GM15510 (cell line): ENCODE measurements around the gene KNSTRN.

Source experiments
- POLR2A ChIP-seq: IDR thresholded peaks from 3 replicates; pipeline ENCODE4 v1.6.1; 2011; ENCODE audit warnings: borderline replicate concordance; ENCODE audit not compliant: insufficient read length; ENCODE audit errors: extremely low read depth

Gene KNSTRN, protein sequence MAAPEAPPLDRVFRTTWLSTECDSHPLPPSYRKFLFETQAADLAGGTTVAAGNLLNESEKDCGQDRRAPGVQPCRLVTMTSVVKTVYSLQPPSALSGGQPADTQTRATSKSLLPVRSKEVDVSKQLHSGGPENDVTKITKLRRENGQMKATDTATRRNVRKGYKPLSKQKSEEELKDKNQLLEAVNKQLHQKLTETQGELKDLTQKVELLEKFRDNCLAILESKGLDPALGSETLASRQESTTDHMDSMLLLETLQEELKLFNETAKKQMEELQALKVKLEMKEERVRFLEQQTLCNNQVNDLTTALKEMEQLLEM

DNA sequence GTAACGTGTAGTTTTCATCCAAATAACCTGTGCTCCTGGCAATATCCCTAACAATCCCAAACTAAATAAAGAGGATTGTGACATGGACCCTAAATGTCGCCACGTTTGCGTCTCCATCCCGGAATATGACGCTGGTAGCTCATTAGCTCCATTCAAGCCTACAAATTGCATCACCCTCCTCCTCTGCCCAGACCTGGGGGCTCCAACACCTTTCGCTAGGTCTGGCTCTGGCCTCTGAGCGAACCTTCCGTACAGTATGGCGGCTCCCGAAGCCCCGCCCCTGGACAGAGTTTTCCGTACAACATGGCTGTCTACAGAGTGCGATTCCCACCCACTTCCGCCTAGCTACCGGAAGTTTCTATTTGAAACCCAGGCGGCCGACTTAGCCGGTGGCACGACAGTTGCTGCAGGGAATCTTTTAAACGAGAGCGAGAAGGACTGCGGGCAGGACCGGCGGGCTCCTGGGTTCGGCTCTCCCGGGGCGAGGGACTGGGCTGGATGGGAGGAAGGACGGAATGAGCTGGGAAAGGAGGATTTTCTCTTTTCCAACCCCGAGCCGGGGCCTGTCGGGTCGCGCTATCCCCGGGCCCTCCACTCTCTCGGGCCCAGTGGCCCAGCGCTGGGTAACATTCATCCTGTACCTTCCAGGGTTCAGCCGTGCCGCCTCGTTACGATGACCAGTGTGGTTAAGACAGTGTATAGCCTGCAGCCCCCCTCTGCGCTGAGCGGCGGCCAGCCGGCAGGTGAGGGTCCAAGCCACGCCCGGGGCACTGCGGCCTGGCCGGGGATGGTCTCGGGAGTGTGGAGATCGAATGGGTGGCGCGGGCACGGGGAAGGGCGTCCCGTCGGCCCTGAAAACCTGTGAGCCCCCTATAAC lies at the start of gene KNSTRN:
Gene KNSTRN (plus strand): TSS at position 142 of the 877 bp plus-strand sequence. CDS start 115 bp downstream, at position 257.
- TF ChIP-seq POLR2A, result peak; percentile 58

DNA sequence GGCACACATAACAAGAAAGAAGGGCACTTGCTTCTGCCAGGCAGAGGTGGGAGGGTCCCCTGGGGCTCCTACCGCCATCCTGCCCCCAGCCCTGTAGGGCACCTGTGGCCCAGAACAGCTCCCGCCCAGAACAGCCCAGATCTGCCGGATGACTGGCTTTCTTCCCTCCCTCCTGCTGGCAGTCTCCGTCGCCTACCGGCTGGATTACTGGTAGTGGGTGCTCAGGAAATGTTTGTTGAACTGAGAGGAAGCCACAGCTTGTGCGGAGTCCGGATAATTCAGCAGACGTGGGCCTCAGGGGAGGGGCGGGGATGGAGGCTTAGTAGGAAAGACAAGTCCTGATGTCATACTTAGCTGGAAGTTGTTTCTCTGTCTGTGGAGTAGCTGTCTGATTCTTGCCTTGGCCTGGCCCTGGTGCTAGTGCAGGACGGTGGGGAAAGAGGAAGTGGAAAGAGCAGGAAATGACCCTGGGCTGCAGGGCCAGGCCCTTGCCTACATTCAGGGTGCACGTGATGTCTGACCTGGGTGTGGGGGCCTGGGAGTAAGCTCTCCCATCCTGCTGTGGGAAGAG lies 48.5 kb upstream of the KNSTRN start:
- no peak for TF ChIP-seq POLR2A

DNA sequence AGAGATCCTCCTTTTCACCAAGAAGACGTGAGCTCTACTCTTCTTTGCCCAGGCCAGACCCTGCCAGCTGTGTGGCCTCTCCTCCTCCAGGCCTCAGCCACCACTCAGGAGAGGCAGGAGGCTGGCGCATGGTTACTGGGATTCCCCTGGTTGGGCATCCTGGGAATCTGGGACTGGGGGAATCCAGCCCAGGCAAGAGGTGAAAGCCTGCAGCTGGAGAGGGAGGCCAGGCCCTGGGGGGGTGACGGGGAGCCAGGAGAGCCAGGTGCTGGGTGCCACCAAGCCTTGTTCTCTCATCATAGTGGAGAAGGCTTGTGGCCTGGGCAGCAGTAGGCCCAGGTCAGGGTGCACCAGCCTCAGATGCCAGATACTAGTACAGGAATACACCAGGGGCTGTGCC lies 48.0 kb upstream of the KNSTRN start:
- TF ChIP-seq POLR2A, result no peak

DNA sequence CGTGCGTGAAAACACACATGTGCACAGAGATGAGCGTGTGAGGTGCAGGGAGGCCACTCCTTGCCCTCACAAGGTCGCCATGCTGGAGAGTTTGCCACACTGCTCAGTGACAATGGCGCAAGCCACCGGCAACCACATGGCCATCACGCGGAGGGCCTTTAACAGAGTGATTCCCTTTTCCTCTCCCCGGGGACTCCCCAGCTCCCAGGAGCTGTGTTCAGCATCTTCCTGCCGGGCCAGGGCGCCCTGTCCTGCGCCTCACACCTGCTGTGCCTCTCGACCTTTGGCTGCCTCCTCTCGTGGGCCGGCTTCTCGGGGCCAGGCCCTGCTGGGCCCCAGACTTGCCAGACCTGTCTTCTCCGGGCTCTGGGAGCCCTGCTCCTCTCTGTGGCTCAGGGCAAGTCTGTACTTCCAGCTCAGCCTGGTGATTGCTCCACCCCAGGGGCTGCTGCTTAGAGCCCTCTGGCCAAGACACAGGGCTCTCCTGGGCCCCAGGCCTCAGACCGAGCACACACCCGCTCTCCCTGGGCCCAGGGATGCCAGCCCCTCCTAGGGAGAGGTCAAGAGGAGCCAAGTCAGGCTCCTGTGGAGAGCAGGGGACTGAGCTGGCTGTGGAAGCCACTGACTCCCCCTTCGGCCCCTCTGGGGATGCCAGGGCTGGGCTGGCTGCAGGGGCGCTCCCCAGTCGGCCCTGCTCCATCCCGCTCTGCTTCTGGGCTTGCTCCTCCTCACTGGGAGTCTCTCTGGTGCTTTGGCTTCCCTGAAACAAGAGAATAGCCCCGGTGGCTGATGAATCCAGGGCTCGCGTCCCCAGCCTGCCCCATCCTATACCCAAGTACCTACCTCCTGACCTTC lies 47.4 kb upstream of the KNSTRN start:
- no peak for TF ChIP-seq POLR2A

DNA sequence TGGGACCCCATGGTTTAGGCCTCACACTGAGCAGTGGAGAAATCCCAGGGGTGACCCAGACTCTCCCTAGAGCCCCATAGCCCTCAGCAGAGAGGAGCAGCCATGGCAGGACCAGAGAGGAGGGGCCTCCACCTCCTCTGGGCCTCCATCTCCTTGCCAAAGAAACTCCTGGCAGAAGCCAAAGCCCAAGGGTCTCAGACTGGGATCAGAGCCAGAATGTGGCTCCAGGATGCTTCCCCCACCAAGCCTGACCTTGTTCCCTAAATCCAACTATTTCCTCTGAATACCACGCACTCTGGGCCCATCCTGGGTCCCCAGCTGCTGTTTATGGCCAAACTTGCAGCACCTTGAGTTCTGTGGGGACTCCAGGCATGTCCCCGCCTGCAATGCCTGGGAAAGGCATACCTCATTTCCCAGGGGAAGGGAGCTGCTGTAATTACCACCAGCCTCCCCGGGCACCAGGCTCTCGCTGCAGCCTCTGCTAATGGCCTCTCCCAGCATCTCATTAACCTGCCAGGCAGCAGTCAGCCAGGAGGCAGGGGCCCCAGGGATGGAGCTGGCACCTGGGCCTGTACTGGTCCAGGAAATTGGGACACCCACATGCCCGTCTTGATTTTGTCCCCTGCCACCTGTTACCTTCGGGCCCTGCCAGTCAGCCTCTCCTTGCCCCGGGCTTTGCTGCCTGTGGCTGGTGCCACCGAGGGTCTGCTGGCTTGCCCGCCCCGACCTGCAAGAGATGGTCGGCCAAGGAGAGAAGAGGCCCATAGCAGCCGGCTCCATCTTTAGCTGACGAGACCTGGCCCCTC lies 46.4 kb upstream of the KNSTRN start:
- no peak for TF ChIP-seq POLR2A

DNA sequence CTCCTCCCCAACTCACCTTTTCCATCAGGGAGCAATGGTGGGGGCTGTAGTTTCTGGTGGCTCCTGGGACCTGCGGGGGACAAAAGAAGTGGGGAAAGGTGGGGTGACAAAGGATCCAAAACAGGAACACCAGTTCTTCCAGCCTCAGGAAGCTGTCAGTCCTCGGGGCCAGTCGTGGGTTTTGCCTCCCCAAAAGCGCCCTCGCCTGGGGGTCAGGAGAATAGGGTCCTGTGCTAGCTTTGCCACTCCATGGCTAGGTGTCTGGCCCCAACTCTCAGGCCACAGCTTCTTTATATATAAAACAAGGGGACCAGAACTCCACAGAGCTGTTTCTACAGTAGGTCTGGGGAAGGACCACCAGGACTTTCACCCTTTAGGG lies 45.8 kb upstream of the KNSTRN start:
- no peak for TF ChIP-seq POLR2A

DNA sequence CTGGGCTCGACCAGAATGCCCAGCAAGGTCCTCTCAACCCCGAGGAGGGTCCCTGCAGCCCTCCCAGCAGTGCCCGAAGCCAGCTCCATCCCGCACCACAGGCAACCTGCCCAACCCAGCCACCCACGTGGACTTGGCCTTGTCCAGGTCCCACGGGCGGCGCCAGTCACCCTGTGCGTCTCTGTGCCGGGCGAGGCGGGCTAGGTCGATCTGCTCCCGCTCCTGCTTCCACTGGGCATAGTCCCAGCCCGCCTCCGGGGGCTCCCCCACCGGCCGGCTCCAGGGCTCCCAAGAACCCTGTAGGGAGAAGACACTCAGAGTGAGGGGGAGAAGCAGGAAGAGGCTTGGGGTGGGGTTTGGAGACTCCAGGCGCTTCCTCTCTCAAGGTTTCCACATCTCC lies 44.9 kb upstream of the KNSTRN start:
- TF ChIP-seq POLR2A, result no peak

DNA sequence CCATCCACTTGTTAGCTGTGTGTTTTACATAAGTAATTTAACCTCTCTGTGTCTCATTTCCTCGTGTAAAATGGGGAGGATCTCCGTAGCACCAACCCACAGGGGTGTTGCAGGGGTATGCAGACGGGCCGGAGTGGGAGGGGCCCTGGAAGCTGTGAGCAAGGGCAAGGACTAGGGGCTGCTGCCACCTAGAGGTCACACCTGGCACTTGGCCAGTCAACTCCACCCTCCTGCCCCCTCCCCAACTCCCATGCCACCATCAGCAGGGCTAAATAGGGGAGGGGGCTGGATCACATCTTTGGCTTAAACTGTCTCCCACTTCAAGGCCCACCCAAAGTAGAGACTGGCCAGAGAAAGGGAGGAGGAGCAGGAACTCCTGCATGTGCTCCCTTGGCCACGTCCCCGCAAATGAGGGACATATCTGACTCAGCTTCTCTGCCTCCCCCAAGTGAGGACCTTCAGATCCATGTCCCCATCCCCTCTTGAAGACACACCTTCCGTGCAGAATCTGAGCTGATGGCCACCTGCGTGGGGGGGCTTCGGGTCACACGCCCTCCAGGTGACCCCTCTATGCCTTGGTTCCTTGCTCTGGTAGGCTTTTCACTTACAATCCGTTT lies 44.4 kb upstream of the KNSTRN start:
- no peak for TF ChIP-seq POLR2A

DNA sequence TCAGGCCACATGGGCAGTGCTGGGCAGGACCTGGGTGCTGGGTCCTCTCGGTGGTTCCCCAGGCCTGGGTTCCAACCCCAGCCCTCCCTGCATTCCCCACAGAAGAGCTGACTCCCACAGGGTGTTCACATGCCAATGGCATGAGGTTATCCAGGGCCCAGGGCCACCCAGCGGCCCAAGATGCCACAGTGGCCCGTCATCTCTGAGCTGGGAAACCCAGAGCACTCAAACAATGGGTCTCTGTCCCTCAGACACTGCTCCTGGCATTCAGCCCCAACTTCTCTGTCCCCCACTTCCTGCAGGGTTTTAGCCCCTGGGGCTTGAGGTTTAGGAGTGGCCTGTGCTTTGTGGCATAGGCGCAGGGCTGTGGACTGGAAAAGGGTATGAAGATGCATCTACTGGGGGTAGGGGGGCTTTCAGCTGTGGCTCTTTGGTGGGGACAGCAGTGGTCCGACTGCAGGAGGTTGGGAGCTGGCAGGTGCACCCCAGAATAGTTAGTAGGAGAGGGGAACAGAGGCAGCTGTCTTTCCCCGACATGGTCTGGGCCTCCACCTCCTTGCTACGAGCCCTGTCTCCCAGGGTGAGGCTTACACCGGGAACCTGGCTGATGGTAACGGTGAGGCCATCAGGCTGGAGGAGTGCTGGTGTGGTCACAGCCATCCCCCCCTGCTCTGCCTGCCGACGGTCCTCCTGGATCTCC lies 43.5 kb upstream of the KNSTRN start:
- no peak for TF ChIP-seq POLR2A

DNA sequence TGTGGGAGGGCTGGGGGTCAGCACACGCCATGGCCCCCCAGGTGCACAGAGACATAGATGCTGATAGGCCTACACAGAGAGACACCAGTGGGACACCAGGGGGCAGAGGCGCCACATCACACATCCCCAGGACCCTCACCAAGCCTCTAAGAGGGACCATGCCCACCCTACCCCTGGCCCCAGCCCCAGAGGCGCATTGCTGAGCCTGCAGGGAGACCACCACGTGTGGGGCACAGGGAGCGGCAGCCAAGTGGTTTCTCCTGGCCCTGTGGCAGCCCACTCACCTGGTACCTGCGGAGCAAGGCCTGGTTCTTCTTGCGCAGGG lies 42.9 kb upstream of the KNSTRN start:
- TF ChIP-seq POLR2A, result no peak

DNA sequence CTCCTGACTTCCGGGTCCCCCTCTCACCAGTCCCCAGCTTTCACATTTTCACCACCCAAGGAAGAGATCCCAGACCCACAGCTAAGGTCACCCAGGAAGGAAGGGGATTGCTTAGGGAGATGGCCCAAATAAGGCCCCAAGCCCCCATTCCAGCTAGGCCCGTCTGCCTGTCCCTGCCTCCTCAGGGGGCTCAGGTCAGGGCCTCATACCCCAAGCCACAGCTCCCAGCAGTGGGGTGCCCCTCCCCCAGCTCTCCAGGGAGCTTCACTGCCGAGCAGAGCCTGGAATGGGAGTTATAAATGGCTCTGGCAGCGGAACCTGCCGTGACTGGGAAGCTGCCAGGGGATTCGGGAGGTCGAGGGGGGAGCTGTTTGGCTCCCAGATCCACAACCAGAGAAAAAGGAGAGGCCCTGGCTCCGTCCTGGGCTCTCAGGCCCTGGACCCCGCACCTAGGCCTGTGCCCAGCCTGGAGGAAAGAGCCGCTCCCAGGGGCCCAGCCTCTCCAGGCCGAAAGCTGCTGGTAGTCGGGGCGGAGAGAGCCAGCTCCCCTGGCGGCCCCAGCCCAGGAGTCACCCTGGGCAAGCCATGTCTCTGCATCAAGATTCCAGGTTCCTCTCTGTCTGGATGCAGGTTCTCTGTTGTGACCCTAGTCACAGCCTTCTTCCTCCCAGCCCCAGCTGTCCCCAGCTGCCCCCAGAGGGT lies 42.3 kb upstream of the KNSTRN start:
- no peak for TF ChIP-seq POLR2A

DNA sequence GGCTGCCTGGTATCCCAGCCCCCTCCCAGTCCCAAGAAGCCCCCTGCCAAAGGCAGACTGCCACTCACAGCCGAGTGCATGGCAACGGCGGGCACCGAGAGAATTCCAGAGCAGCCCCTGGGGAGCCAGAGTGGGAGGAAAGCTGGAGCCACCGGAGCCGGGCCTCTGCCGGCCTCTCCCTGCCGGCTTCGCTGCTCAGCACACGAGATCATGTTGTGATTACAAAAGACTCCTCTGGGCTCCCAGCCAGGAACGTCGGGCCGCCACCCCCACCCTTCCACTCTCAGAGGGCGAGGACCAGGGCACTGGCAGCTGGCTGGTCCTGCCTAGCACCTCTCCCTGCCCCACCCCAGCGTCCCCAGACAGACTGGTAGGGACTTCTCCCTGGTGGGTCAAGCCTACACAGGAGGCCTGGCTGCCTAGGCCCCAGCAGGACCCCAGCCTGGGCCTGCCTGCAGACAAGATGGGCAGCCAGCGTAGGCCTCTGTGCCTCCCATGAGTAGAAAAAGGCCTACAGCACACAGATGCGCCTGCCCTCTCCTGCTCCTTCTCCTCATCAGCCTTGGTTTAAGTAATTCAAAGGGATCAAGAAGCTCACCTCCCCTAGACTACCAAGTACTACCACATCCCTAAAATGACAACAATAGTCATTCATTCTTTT lies 41.7 kb upstream of the KNSTRN start, which contains the start of gene CCDC9B:
Gene CCDC9B (minus strand): TSS at position 200 of the 661 bp plus-strand sequence. CDS start 120 bp downstream, at position 80.
- TF ChIP-seq POLR2A, result no peak
